Testis (tissue), 3 donors: ENCODE results near the gene LARGE1. TPM values are rescaled to one million over a fixed set of nuclear protein-coding genes. Genes with fewer than 3 reads are reported as not detected.

Source experiments
- DNase-seq: peaks from one replicate; pipeline ENCODE4 v3.0.0-alpha.2; 2019
- H3K27ac ChIP-seq, 2 donors: fragments of 200-600 bp; sonication (generic); one replicate each; pipeline ENCODE4 v1.5.1; 2019
- H3K27me3 ChIP-seq: fragments of 200-600 bp; sonication (generic); one replicate; pipeline ENCODE4 v1.5.1; 2019
- H3K36me3 ChIP-seq: fragments of 200-600 bp; sonication (generic); one replicate; pipeline ENCODE4 v1.5.1; 2017; ENCODE audit warnings: low read depth; ENCODE audit errors: missing control alignments
- H3K4me1 ChIP-seq: fragments of 200-600 bp; sonication (generic); one replicate; pipeline ENCODE4 v1.5.1; 2019
- H3K4me3 ChIP-seq, 2 donors: fragments of 200-600 bp; sonication (generic); one replicate each; pipeline ENCODE4 v1.5.1; 2017 to 2019
- H3K9me3 ChIP-seq: fragments of 200-600 bp; sonication (generic); one replicate; pipeline ENCODE4 v1.5.1; 2017
- POLR2A ChIP-seq: fragments of 450-650 bp; IDR thresholded peaks from one replicate; pipeline ENCODE4 v1.6.1; 2017; ENCODE audit warnings: antibody characterized with exemption, mild to moderate bottlenecking, moderate library complexity
- WGBS, 2 donors: methylation state at CpG; one replicate each; pipeline ENCODE4 v1.1.5; 2018; 5-methylcytosine and 5-hydroxymethylcytosine counted together
- intact Hi-C: fragments of 100-400 bp; cut with DNase I; formaldehyde crosslinking; loops from one replicate; pipeline ENCODE4 v1.15.1; 2023; ENCODE audit warnings: low total_unique reads
- polyA plus RNA-seq: library from polyadenylated mRNA; stranded (reverse); fragments of 350-450 nt; fragmentation: Illumina TruSeq; extraction: RNeasy Lipid Tissue Mini Kit (QIAGEN cat#74804); gene quantifications from one replicate; pipeline ENCODE4 v1.2.3, GENCODE V29; 2014; ENCODE audit warnings: low read depth, low replicate concordance; ENCODE audit not compliant: insufficient read depth
- total RNA-seq, 2 donors: library from RNA; depleted of rRNA; stranded (reverse); fragments of >200 nt; gene quantifications; one replicate each; pipeline ENCODE4 v1.2.3, GENCODE V29; 2016
- TF ChIP-seq, protein P1 (sequence below), 3 experiments: fragments of 450-650 bp in 2 of 3; fragments of 200-600 bp in 1 of 3; sonication (generic) in 1 of 3; IDR thresholded peaks; one replicate each; pipeline ENCODE4 v1.5.1; 2016 to 2019; ENCODE audit warnings: antibody characterized with exemption in 3 of 3, mild to moderate bottlenecking in 2 of 3, moderate library complexity in 1 of 3

The LARGE1 gene
- total and polyA plus RNA-seq, 3 donors from 2014 or later: 19.5 to 27.3 (median 21.8) TPM

DNA sequence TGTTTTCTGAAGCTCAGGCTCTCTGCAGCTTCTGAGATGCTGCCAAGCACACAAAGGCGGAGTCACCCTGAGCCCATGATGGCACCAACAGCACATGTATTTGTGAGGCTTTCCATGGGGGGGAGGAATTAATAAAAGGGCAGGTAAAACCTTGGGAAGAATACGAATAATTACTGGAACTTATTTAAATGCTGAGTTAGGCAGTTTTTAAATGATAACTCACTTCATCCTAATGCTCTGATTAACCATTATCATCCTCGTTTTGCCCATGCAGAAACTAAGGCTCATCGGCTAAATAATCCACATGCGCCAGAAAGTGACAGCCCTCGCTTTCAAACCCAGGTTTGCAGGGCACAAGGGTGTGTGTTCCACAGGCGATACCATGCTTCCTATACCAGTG lies 35.4 kb downstream of the LARGE1 start:
- intact Hi-C loops: no loop called here
- no peaks in the 10 kb centered on the region for H3K4me1 ChIP-seq
- WGBS, 2 donors: 85 to 88% methylated on average over 7 of the region's 7 CpGs
- DNase-seq: no peak
- no peaks in the 10 kb centered on the region for H3K9me3 ChIP-seq
- H3K27ac ChIP-seq: no peak overlapping the region
- H3K36me3 ChIP-seq: no peaks in the 10 kb centered on the region
- H3K27me3 ChIP-seq: no peaks in the 10 kb centered on the region
- no peak for TF ChIP-seq POLR2A
- TF ChIP-seq, protein P1, sequence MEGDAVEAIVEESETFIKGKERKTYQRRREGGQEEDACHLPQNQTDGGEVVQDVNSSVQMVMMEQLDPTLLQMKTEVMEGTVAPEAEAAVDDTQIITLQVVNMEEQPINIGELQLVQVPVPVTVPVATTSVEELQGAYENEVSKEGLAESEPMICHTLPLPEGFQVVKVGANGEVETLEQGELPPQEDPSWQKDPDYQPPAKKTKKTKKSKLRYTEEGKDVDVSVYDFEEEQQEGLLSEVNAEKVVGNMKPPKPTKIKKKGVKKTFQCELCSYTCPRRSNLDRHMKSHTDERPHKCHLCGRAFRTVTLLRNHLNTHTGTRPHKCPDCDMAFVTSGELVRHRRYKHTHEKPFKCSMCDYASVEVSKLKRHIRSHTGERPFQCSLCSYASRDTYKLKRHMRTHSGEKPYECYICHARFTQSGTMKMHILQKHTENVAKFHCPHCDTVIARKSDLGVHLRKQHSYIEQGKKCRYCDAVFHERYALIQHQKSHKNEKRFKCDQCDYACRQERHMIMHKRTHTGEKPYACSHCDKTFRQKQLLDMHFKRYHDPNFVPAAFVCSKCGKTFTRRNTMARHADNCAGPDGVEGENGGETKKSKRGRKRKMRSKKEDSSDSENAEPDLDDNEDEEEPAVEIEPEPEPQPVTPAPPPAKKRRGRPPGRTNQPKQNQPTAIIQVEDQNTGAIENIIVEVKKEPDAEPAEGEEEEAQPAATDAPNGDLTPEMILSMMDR (IDR thresholded peaks at IDR 0.05): no peak
- no peak overlapping the region for H3K4me3 ChIP-seq

DNA sequence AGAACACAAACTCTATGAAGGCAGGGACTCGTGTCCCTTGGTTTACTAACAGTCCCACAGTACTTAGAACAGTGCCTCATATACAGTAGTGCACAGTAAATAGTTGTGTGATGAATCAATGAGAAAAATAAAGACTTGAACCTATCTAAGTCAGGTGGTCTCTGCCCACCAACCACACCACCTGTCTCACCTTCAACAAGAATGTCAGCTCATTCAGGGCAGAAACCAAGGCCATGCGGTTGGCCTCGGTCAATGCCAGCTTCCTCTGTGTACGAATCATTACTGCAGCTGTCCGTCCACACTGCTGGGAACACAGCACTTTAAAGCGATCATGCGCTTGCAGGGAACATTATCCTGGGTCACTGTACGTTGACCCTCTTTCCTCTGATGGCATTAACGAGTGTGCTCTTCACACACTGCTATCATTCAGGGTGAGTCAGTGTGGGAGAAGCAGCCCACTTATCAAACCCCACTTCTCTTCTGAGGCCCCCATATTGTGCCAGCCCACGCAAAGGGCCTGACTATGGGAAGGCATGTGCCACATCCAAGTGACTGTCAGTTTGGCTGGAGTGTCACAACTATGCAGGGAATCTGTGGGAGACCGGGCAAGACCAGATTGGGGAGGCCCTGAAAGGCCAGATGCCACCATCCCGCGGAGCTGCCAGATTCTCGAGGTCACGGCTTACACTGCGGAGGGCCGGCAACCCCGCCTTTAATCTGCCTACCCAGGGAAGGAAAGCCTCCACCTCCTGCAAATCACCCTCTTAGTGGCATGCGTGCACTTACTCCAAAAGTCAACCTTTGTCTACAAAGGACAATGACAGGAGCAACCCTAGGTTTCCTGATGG lies 36.1 kb downstream of the LARGE1 start:
- Histone ChIP-seq H3K36me3 (no peaks in the 10 kb centered on the region), H3K4me3 (no peak overlapping the region), H3K9me3 (no peaks in the 10 kb centered on the region), H3K27me3 (no peaks in the 10 kb centered on the region), H3K4me1 (no peaks in the 10 kb centered on the region), H3K27ac (no peak overlapping the region)
- WGBS, 2 donors: 75 to 86% methylated on average over 16 to 19 of the region's 19 CpGs
- intact Hi-C loops: no loop called here
- no peak for DNase-seq
- TF ChIP-seq, protein P1 (IDR thresholded peaks at IDR 0.05): no peak
- TF ChIP-seq POLR2A: no peak

DNA sequence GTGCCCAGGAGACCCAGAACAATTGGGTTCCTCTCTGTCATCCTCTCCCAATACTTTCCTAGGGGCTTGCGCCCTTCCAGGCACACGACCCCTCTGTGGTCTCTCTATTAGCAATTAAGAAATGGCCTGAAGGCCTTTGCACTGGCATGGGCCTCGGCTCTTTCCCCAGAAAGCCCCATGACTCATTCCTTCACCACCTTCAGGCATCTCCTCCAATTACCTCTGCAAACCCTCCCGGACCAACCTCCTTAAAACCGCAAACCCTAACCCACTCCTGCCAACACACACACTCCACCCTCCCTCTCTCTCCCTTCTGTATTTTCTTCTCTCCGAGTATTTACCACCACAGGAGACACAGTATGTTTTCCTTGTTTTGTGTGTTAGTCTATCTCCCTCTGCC lies 36.7 kb downstream of the LARGE1 start:
- no peaks in the 10 kb centered on the region for H3K9me3 ChIP-seq
- H3K27me3 ChIP-seq: no peaks in the 10 kb centered on the region
- intact Hi-C loops: no loop called here
- H3K27ac ChIP-seq: no peak overlapping the region
- no peak for DNase-seq
- H3K4me1 ChIP-seq: no peaks in the 10 kb centered on the region
- 94 to 97% methylated on average over 6 of the region's 6 CpGs for WGBS, 2 donors
- no peak overlapping the region for H3K4me3 ChIP-seq
- H3K36me3 ChIP-seq: no peaks in the 10 kb centered on the region
- no peak for TF ChIP-seq POLR2A
- TF ChIP-seq, protein P1 (IDR thresholded peaks at IDR 0.05): no peak

DNA sequence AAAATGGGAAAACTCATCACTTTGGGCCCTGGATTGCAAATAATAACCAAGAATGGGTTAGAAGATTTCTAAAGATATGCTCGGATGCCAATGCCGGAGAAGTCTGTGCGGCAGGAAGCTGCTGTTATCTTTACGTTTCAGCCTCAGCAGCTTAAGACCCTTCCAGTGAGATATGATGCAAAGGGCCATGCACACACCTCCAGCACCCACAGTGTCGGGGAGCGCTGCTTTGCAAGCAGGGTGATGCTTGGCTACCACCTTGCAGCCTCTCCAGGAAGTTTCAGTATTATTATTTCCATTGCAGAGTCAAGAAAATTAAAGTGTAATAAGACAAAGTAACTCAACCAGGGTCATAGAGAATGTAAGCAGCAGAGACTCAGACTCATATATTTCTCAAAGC lies 37.3 kb downstream of the LARGE1 start:
- H3K27ac ChIP-seq: no peak overlapping the region
- no peak overlapping the region for H3K4me3 ChIP-seq
- no peaks in the 10 kb centered on the region for H3K36me3 ChIP-seq
- DNase-seq: no peak
- WGBS, 2 donors: 81 to 93% methylated on average over 6 of the region's 6 CpGs
- TF ChIP-seq, protein P1 (IDR thresholded peaks at IDR 0.05): no peak
- no peak for TF ChIP-seq POLR2A
- H3K4me1 ChIP-seq: no peaks in the 10 kb centered on the region
- no peaks in the 10 kb centered on the region for H3K27me3 ChIP-seq
- H3K9me3 ChIP-seq: no peaks in the 10 kb centered on the region
- intact Hi-C loops: no loop called here

DNA sequence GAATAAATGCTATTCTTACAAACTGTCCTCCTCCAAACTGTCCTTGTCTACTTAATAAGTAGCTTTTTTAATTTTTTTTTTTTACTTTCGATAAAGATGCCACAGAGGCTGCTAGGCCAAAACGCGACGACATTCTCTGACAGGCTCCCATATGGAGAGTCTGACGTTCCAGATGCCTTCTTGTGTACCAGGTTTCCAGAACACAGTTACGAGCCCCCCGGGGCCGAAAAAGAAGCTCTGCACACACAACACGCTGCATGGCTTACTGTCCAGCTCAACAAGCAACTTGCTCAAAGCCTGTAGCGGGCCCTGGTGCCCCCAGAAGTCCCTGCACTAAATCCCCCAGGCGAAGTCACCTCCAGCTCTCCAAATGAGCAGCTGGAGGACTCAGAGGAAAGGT lies 39.3 kb downstream of the LARGE1 start:
- Histone ChIP-seq H3K9me3 (no peaks in the 10 kb centered on the region), H3K4me1 (no peaks in the 10 kb centered on the region), H3K4me3 (no peak overlapping the region), H3K27ac (no peak overlapping the region), H3K36me3 (no peaks in the 10 kb centered on the region), H3K27me3 (no peaks in the 10 kb centered on the region)
- no peak for DNase-seq
- TF ChIP-seq, protein P1 (IDR thresholded peaks at IDR 0.05): no peak
- no peak for TF ChIP-seq POLR2A
- 92 to 94% methylated on average over 11 of the region's 11 CpGs for WGBS, 2 donors
- intact Hi-C loops: no loop called here
